Measurements from ENCODE around the gene PTPN2. TPM values are rescaled to one million over a fixed set of nuclear protein-coding genes. Genes with fewer than 3 reads are reported as not detected.

PTPN2 gene
- total RNA-seq, 1 experiment from 2014 or later, result 44.7 TPM

GRCh38 chr18:12796448-12796847 lies 87.6 kb downstream of the PTPN2 start:
- BruUV-seq (replicated peaks), result no TSS peak
- TF ChIP-seq CTCF (conservative IDR thresholded peaks at IDR 0.05; ENCODE audit: low read depth, low read length) (no peak), EZH2 (IDR thresholded peaks at IDR 0.05; ENCODE audit: borderline replicate concordance, low read depth, low read length, poor library complexity, severe bottlenecking) (no peak)
- ChIA-PET CTCF (no interaction called here), POLR2A (ENCODE audit: low non-redundant PET) (no interaction called here)
- no peak for DNase-seq (ENCODE audit: low spot score)
- Histone ChIP-seq H3K27ac (ENCODE audit: low read depth, low read length, poor library complexity, severe bottlenecking) (no peak overlapping the region), H3K27me3 (replicated peaks; ENCODE audit: insufficient read depth, low read depth, low read length, poor library complexity) (no peaks in the 10 kb centered on the region), H3K36me3 (ENCODE audit: insufficient read depth, low read length, poor library complexity, severe bottlenecking) (peaks cover 8% of the 10 kb centered on the region), H3K4me1 (ENCODE audit: insufficient read depth, low read length, poor library complexity, severe bottlenecking) (no peaks in the 10 kb centered on the region), H3K9me3 (ENCODE audit: low read depth, low read length, poor library complexity, severe bottlenecking) (no peaks in the 10 kb centered on the region), H3K4me3 (ENCODE audit: low read depth, low read length, poor library complexity, severe bottlenecking) (no peak overlapping the region)
- intact Hi-C loops (cut with micrococcal nuclease; ENCODE audit: unreplicated experiment), result no loop called here

- intact Hi-C loops (cut with micrococcal nuclease; ENCODE audit: unreplicated experiment), result no loop called here
- no peak overlapping the region for H3K27ac ChIP-seq (ENCODE audit: low read depth, low read length, poor library complexity, severe bottlenecking)
- ChIA-PET CTCF (no interaction called here), POLR2A (ENCODE audit: low non-redundant PET) (no interaction called here)
- TF ChIP-seq EZH2 (IDR thresholded peaks at IDR 0.05; ENCODE audit: borderline replicate concordance, low read depth, low read length, poor library complexity, severe bottlenecking), result no peak
- no peak for TF ChIP-seq CTCF (conservative IDR thresholded peaks at IDR 0.05; ENCODE audit: low read depth, low read length)
- H3K27me3 ChIP-seq (replicated peaks; ENCODE audit: insufficient read depth, low read depth, low read length, poor library complexity), result no peaks in the 10 kb centered on the region
- no TSS peak for BruUV-seq (replicated peaks)
- H3K4me1 ChIP-seq (ENCODE audit: insufficient read depth, low read length, poor library complexity, severe bottlenecking), result no peaks in the 10 kb centered on the region
- no peak for DNase-seq (ENCODE audit: low spot score)
- no peak overlapping the region for H3K4me3 ChIP-seq (ENCODE audit: low read depth, low read length, poor library complexity, severe bottlenecking)
- no peaks in the 10 kb centered on the region for H3K9me3 ChIP-seq (ENCODE audit: low read depth, low read length, poor library complexity, severe bottlenecking)
- H3K36me3 ChIP-seq (ENCODE audit: insufficient read depth, low read length, poor library complexity, severe bottlenecking), result peaks cover 4% of the 10 kb centered on the region
These were observed 92.4 kb downstream of the PTPN2 start for GRCh38 chr18:12791610-12792009.

- no peak for DNase-seq (ENCODE audit: low spot score)
- ChIA-PET POLR2A (ENCODE audit: low non-redundant PET) (no interaction called here), CTCF (no interaction called here)
- BruUV-seq (replicated peaks), result no TSS peak
- Histone ChIP-seq H3K4me1 (ENCODE audit: insufficient read depth, low read length, poor library complexity, severe bottlenecking) (no peaks in the 10 kb centered on the region), H3K27me3 (replicated peaks; ENCODE audit: insufficient read depth, low read depth, low read length, poor library complexity) (no peaks in the 10 kb centered on the region), H3K27ac (ENCODE audit: low read depth, low read length, poor library complexity, severe bottlenecking) (no peak overlapping the region), H3K4me3 (ENCODE audit: low read depth, low read length, poor library complexity, severe bottlenecking) (no peak overlapping the region), H3K9me3 (ENCODE audit: low read depth, low read length, poor library complexity, severe bottlenecking) (no peaks in the 10 kb centered on the region), H3K36me3 (ENCODE audit: insufficient read depth, low read length, poor library complexity, severe bottlenecking) (no peaks in the 10 kb centered on the region)
- no peak for TF ChIP-seq CTCF (conservative IDR thresholded peaks at IDR 0.05; ENCODE audit: low read depth, low read length)
- TF ChIP-seq EZH2 (IDR thresholded peaks at IDR 0.05; ENCODE audit: borderline replicate concordance, low read depth, low read length, poor library complexity, severe bottlenecking), result no peak
- intact Hi-C loops (cut with micrococcal nuclease; ENCODE audit: unreplicated experiment), result no loop called here
These were observed 97.4 kb downstream of the PTPN2 start for GRCh38 chr18:12786669-12787068.

Measured in A673 (cell line).